HG03439 (cell line): ENCODE data around the gene TFPT.

Experiments
- ATAC-seq: cut with Tn5 transposase; IDR thresholded peaks from one replicate; pipeline ENCODE4 v1.9.1; 2021; ENCODE audit warnings: mild to moderate bottlenecking, moderate library complexity; ENCODE audit not compliant: unreplicated experiment

The TFPT gene

GRCh38 chr19:54081032-54081431, 34.4 kb downstream of the TFPT start, which contains the start of gene TARM1:
Gene TARM1, minus strand, starts transcription at chr19:54081365. Its CDS starts 25 bp downstream, at chr19:54081340.
- no peak for ATAC-seq

GRCh38 chr19:54077334-54077733, 38.1 kb downstream of the TFPT start:
- no peak for ATAC-seq

- no peak for ATAC-seq
Measured at GRCh38 chr19:54074851-54075250, 40.6 kb downstream of the TFPT start.

- no peak for ATAC-seq
Measured at GRCh38 chr19:54073829-54074228, 41.6 kb downstream of the TFPT start.

GRCh38 chr19:54069470-54069869, 46.0 kb downstream of the TFPT start:
- no peak for ATAC-seq

- no peak for ATAC-seq
Measured at GRCh38 chr19:54063350-54064116, 51.9 kb downstream of the TFPT start, which contains the start of gene VSTM1. Gene VSTM1, minus strand, starts transcription at chr19:54063897. Its CDS starts 120 bp downstream, at chr19:54063777.

GRCh38 chr19:54062643-54063042, 52.8 kb downstream of the TFPT start:
- ATAC-seq: no peak
